HEK293T (cell line): ENCODE measurements around the gene GCNA.

Source experiments
- ARNT ChIP-seq: fragments of 450-650 bp; IDR thresholded peaks from 2 replicates; pipeline ENCODE4 v1.6.1; 2017; ENCODE audit warnings: mild to moderate bottlenecking
- BHLHE40 ChIP-seq: fragments of 450-650 bp; IDR thresholded peaks from 2 replicates; pipeline ENCODE4 v1.6.1; 2016; ENCODE audit warnings: mild to moderate bottlenecking, moderate library complexity, borderline replicate concordance
- CTBP1 ChIP-seq: fragments of 450-650 bp; IDR thresholded peaks from 2 replicates; pipeline ENCODE4 v1.6.1; 2016; ENCODE audit warnings: borderline replicate concordance
- ELF4 ChIP-seq: fragments of 450-650 bp; IDR thresholded peaks from 2 replicates; pipeline ENCODE4 v1.6.1; 2017; ENCODE audit warnings: antibody characterized with exemption
- FOXK2 ChIP-seq: fragments of 450-650 bp; IDR thresholded peaks from 2 replicates; pipeline ENCODE4 v1.6.1; 2016; ENCODE audit warnings: mild to moderate bottlenecking
- FOXM1 ChIP-seq: fragments of 450-650 bp; IDR thresholded peaks from 2 replicates; pipeline ENCODE4 v1.6.1; 2017; ENCODE audit warnings: mild to moderate bottlenecking, borderline replicate concordance
- HDGF ChIP-seq: fragments of 450-650 bp; IDR thresholded peaks from 2 replicates; pipeline ENCODE4 v1.6.1; 2017; ENCODE audit warnings: antibody characterized with exemption, borderline replicate concordance
- L3MBTL2 ChIP-seq: fragments of 450-650 bp; conservative IDR thresholded peaks from 2 replicates; pipeline ENCODE4 v1.6.1; 2016; ENCODE audit warnings: mild to moderate bottlenecking
- LEF1 ChIP-seq: fragments of 450-650 bp; IDR thresholded peaks from 2 replicates; pipeline ENCODE4 v1.6.1; 2017; ENCODE audit warnings: mild to moderate bottlenecking, borderline replicate concordance
- PKNOX1 ChIP-seq: fragments of 450-650 bp; IDR thresholded peaks from 2 replicates; pipeline ENCODE4 v1.6.1; 2016
- SP1 ChIP-seq: fragments of 450-650 bp; IDR thresholded peaks from 2 replicates; pipeline ENCODE4 v1.6.1; 2017
- SUZ12 ChIP-seq: fragments of 450-650 bp; IDR thresholded peaks from 2 replicates; pipeline ENCODE4 v1.6.1; 2016; ENCODE audit warnings: mild to moderate bottlenecking
- TARDBP ChIP-seq: fragments of 450-650 bp; IDR thresholded peaks from 2 replicates; pipeline ENCODE4 v1.6.1; 2016

- TF ChIP-seq HDGF = no peak
- no peak for TF ChIP-seq SP1
- no peak for TF ChIP-seq TARDBP
- TF ChIP-seq L3MBTL2 = no peak
- TF ChIP-seq SUZ12 = no peak
- TF ChIP-seq FOXK2 = no peak
- TF ChIP-seq ARNT = no peak
- TF ChIP-seq LEF1 = no peak
- TF ChIP-seq FOXM1 = no peak
- no peak for TF ChIP-seq ELF4
- TF ChIP-seq CTBP1 = no peak
- TF ChIP-seq PKNOX1 = no peak
- no peak for TF ChIP-seq BHLHE40
Measured at GRCh38 chrX:71616672-71617529, 38.7 kb downstream of the GCNA start.
